ENCODE results near the gene POMGNT1.
"Not testable (repeated sequence)": the region's sequence is repeated elsewhere in the genome, so short reads cannot be mapped to it uniquely, and the experiment has no call there.

Gene POMGNT1

GRCh38 chr1:46241733-46242132 lies 43.5 kb upstream of the POMGNT1 start:
- not testable (repeated sequence) for H3K4ac ChIP-seq (ENCODE audit: low read depth in 1 of 2, low read length in 2 of 2); H3K9me3 ChIP-seq (ENCODE audit: control insufficient read depth, low read length); H3K4me3 ChIP-seq (ENCODE audit: insufficient read depth in 1 of 2, low read depth in 1 of 2, low read length in 2 of 2)

DNA sequence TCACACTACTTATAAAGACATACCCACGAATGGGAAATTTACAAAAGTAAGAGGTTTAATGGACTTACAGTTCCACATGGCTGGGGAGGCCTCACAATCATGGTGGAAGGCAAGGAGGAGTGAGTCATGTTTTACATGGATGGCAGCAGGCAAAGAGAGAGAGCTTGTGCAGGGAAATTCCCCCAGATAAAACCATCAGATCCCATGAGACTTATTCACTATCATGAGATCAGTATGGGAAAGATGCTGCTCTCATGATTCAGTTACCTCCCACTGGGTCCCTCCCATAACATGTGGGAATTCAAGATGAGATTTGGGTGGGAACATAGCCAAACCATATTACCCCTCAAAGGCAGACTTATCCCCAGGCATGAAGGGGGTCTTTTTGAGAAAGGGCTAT lies 40.6 kb upstream of the POMGNT1 start:
- H3K36me3 ChIP-seq (ENCODE audit: control insufficient read depth in 1 of 2, insufficient read depth in 2 of 2, low read depth in 1 of 2, low read length in 2 of 2); H2BK5ac ChIP-seq (ENCODE audit: low read depth, low read length, poor library complexity, severe bottlenecking); H4K91ac ChIP-seq (ENCODE audit: low read length); H3K23ac ChIP-seq (ENCODE audit: low read length in 2 of 2); H2BK15ac ChIP-seq (ENCODE audit: low read depth, poor library complexity, severe bottlenecking); H3K4ac ChIP-seq (ENCODE audit: low read depth in 1 of 2, low read length in 2 of 2); H3K18ac ChIP-seq (ENCODE audit: low read depth in 1 of 2, low read length in 2 of 2); H2BK120ac ChIP-seq (ENCODE audit: low read depth, low read length); H3K27me3 ChIP-seq (ENCODE audit: control insufficient read depth in 1 of 2, insufficient read depth in 1 of 2, low read length in 2 of 2); H3K4me2 ChIP-seq (ENCODE audit: low read length, poor library complexity, severe bottlenecking); H4K8ac ChIP-seq (ENCODE audit: low read length); H3K4me1 ChIP-seq (ENCODE audit: control insufficient read depth, insufficient read depth, low read depth, low read length); H3K4me3 ChIP-seq (ENCODE audit: insufficient read depth in 1 of 2, low read depth in 1 of 2, low read length in 2 of 2); H3K27ac ChIP-seq (ENCODE audit: low read length, poor library complexity, severe bottlenecking); H2BK12ac ChIP-seq (ENCODE audit: low read length in 2 of 2); H3K79me1 ChIP-seq (replicated peaks; ENCODE audit: low read length, poor library complexity, severe bottlenecking); H3K14ac ChIP-seq (ENCODE audit: low read length in 2 of 2); H2AK5ac ChIP-seq (ENCODE audit: low read length, severe bottlenecking); H2AFZ ChIP-seq (ENCODE audit: low read depth, low read length): not testable (repeated sequence)
- H3K9me3 ChIP-seq (ENCODE audit: control insufficient read depth, low read length): peaks cover 13% of the 10 kb centered on the region
- WGBS: 50% methylated on average over 1 of the region's 1 CpG
- peak; percentile 55 for DNase-seq
- H3K9ac ChIP-seq (ENCODE audit: low read length): peak overlapping the region; percentile 61

More at GRCh38 chr1:46241733-46242132, 43.5 kb upstream of the POMGNT1 start:
- H4K8ac ChIP-seq (ENCODE audit: low read length); H3K4me2 ChIP-seq (ENCODE audit: low read length, poor library complexity, severe bottlenecking); H3K27me3 ChIP-seq (ENCODE audit: control insufficient read depth in 1 of 2, insufficient read depth in 1 of 2, low read length in 2 of 2); H2AFZ ChIP-seq (ENCODE audit: low read depth, low read length); H3K36me3 ChIP-seq (ENCODE audit: control insufficient read depth in 1 of 2, insufficient read depth in 2 of 2, low read depth in 1 of 2, low read length in 2 of 2); H3K18ac ChIP-seq (ENCODE audit: low read depth in 1 of 2, low read length in 2 of 2); H3K4me1 ChIP-seq (ENCODE audit: control insufficient read depth, insufficient read depth, low read depth, low read length); H2BK5ac ChIP-seq (ENCODE audit: low read depth, low read length, poor library complexity, severe bottlenecking); H4K91ac ChIP-seq (ENCODE audit: low read length); H2BK120ac ChIP-seq (ENCODE audit: low read depth, low read length); H3K79me1 ChIP-seq (replicated peaks; ENCODE audit: low read length, poor library complexity, severe bottlenecking); H3K23ac ChIP-seq (ENCODE audit: low read length in 2 of 2); H3K9ac ChIP-seq (ENCODE audit: low read length); DNase-seq; H2BK15ac ChIP-seq (ENCODE audit: low read depth, poor library complexity, severe bottlenecking); H2BK12ac ChIP-seq (ENCODE audit: low read length in 2 of 2); H3K27ac ChIP-seq (ENCODE audit: low read length, poor library complexity, severe bottlenecking); H3K14ac ChIP-seq (ENCODE audit: low read length in 2 of 2); H2AK5ac ChIP-seq (ENCODE audit: low read length, severe bottlenecking): not testable (repeated sequence)
- WGBS: 100% methylated on average over 3 of the region's 38 CpGs

DNA sequence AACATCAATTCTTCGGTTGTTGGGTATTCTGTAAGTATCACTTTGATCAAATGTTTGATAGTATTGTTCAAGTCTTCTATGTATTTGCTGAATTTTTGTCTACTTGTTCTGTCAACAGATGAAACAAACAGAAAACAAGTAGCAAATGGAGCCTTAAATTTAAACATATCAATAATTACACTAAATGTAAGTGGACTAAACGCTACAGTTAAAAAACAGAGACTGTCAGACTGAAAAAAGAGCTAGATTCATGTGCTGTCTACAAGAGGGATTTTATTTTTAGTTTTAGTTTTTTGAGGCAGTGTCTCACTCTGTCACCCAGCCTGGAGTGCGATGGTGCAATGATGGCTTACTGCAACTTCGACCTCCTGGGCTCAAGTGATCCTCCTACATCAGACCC lies 38.6 kb upstream of the POMGNT1 start:
- 85% methylated on average over 4 of the region's 4 CpGs for WGBS
- no peak overlapping the region for H2AFZ ChIP-seq (ENCODE audit: low read depth, low read length)

DNA sequence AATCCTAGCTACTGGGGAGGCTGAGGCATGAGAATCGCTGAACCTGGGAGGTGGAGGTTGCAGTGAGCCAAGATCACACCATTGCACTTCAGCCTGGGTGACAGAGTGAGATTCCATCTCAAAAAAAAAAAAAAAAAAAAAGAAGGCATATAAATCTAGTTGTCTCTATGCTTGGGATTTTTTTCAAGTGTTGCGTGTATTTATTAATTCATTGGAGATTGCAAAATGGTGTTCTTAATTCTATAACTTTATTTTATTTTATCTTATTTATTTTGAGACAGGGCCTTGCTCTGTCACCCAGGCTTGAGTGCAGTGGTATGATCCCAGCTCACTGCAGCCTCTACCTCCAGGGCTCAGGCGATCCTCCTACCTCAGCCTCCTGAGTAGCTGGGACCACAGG lies 33.0 kb upstream of the POMGNT1 start:
- not testable (repeated sequence) for H3K4me1 ChIP-seq (ENCODE audit: control insufficient read depth, insufficient read depth, low read depth, low read length); H2BK5ac ChIP-seq (ENCODE audit: low read depth, low read length, poor library complexity, severe bottlenecking); H2BK12ac ChIP-seq (ENCODE audit: low read length in 2 of 2)

More for the DNA sequence above, 38.6 kb upstream of the POMGNT1 start:
- Histone ChIP-seq H3K4me1 (ENCODE audit: control insufficient read depth, insufficient read depth, low read depth, low read length) (no peaks in the 10 kb centered on the region), H2AK5ac (ENCODE audit: low read length, severe bottlenecking) (no peak overlapping the region), H3K9ac (ENCODE audit: low read length) (no peak overlapping the region), H3K27ac (ENCODE audit: low read length, poor library complexity, severe bottlenecking) (no peak overlapping the region), H3K79me1 (replicated peaks; ENCODE audit: low read length, poor library complexity, severe bottlenecking) (no peaks in the 10 kb centered on the region), H3K14ac (ENCODE audit: low read length in 2 of 2) (no peak overlapping the region), H3K27me3 (ENCODE audit: control insufficient read depth in 1 of 2, insufficient read depth in 1 of 2, low read length in 2 of 2) (no peaks in the 10 kb centered on the region), H2BK15ac (ENCODE audit: low read depth, poor library complexity, severe bottlenecking) (no peak overlapping the region), H3K36me3 (ENCODE audit: control insufficient read depth in 1 of 2, insufficient read depth in 2 of 2, low read depth in 1 of 2, low read length in 2 of 2) (no peaks in the 10 kb centered on the region), H3K4ac (ENCODE audit: low read depth in 1 of 2, low read length in 2 of 2) (no peak overlapping the region), H3K23ac (ENCODE audit: low read length in 2 of 2) (no peak overlapping the region), H4K8ac (ENCODE audit: low read length) (no peak overlapping the region), H3K4me2 (ENCODE audit: low read length, poor library complexity, severe bottlenecking) (no peak overlapping the region), H2BK12ac (ENCODE audit: low read length in 2 of 2) (no peak overlapping the region), H2BK120ac (ENCODE audit: low read depth, low read length) (no peak overlapping the region), H3K4me3 (ENCODE audit: insufficient read depth in 1 of 2, low read depth in 1 of 2, low read length in 2 of 2) (no peak overlapping the region), H3K9me3 (ENCODE audit: control insufficient read depth, low read length) (peaks cover 13% of the 10 kb centered on the region), H2BK5ac (ENCODE audit: low read depth, low read length, poor library complexity, severe bottlenecking) (no peak overlapping the region), H3K18ac (ENCODE audit: low read depth in 1 of 2, low read length in 2 of 2) (no peak overlapping the region), H4K91ac (ENCODE audit: low read length) (no peak overlapping the region)
- no peak for DNase-seq

More for the DNA sequence above, 33.0 kb upstream of the POMGNT1 start:
- not testable (repeated sequence) for H3K4ac ChIP-seq (ENCODE audit: low read depth in 1 of 2, low read length in 2 of 2); DNase-seq; H4K91ac ChIP-seq (ENCODE audit: low read length); H3K4me3 ChIP-seq (ENCODE audit: insufficient read depth in 1 of 2, low read depth in 1 of 2, low read length in 2 of 2); H3K27ac ChIP-seq (ENCODE audit: low read length, poor library complexity, severe bottlenecking); H3K14ac ChIP-seq (ENCODE audit: low read length in 2 of 2); H3K79me1 ChIP-seq (replicated peaks; ENCODE audit: low read length, poor library complexity, severe bottlenecking); H3K27me3 ChIP-seq (ENCODE audit: control insufficient read depth in 1 of 2, insufficient read depth in 1 of 2, low read length in 2 of 2); H4K8ac ChIP-seq (ENCODE audit: low read length); H3K36me3 ChIP-seq (ENCODE audit: control insufficient read depth in 1 of 2, insufficient read depth in 2 of 2, low read depth in 1 of 2, low read length in 2 of 2); H2BK15ac ChIP-seq (ENCODE audit: low read depth, poor library complexity, severe bottlenecking); H3K9ac ChIP-seq (ENCODE audit: low read length); H3K4me2 ChIP-seq (ENCODE audit: low read length, poor library complexity, severe bottlenecking); H2AFZ ChIP-seq (ENCODE audit: low read depth, low read length); H3K23ac ChIP-seq (ENCODE audit: low read length in 2 of 2); H3K18ac ChIP-seq (ENCODE audit: low read depth in 1 of 2, low read length in 2 of 2); H2BK120ac ChIP-seq (ENCODE audit: low read depth, low read length); H2AK5ac ChIP-seq (ENCODE audit: low read length, severe bottlenecking); H3K9me3 ChIP-seq (ENCODE audit: control insufficient read depth, low read length)
- WGBS: 83% methylated on average over 1 of the region's 3 CpGs
